ENCODE results near the gene DKC1. TPM values are rescaled to one million over a fixed set of nuclear protein-coding genes. Genes with fewer than 3 reads are reported as not detected.

DKC1 gene
- total and polyA plus RNA-seq, 2 of the 13 experiments (the other 11 are each of a cell fraction or from before 2014, with no cell fraction given), result 61.6 to 102 TPM

- no peak for TF ChIP-seq ATF5 (CRISPR knock-in tag; IDR thresholded peaks at IDR 0.05; ENCODE audit: low read depth)
- no peak for TF ChIP-seq ZNF746 (CRISPR knock-in tag; IDR thresholded peaks at IDR 0.05)
- TF ChIP-seq SAP130 (CRISPR knock-in tag; IDR thresholded peaks at IDR 0.05; ENCODE audit: low read depth), result peak; percentile 77
- TF ChIP-seq TFAP4 (IDR thresholded peaks at IDR 0.05; ENCODE audit: borderline replicate concordance, low read depth), result peak; percentile 81; the same call in 1 of the 2 replicates
- TF ChIP-seq ZNF556 (CRISPR knock-in tag; IDR thresholded peaks at IDR 0.05; ENCODE audit: borderline replicate concordance), result no peak
- peak; percentile 60; the same call in 1 of the 2 replicates for TF ChIP-seq DRAP1 (CRISPR knock-in tag; IDR thresholded peaks at IDR 0.05)
- no peak for TF ChIP-seq ISX (CRISPR knock-in tag; conservative IDR thresholded peaks at IDR 0.05)
- no peak for TF ChIP-seq ZKSCAN1 (IDR thresholded peaks at IDR 0.05; ENCODE audit: low read length)
- no peak for TF ChIP-seq ASH2L (IDR thresholded peaks at IDR 0.05; ENCODE audit: insufficient read length, low read depth, low read length)
- no peak for TF ChIP-seq ZBTB7B (CRISPR knock-in tag; IDR thresholded peaks at IDR 0.05)
- no peak for TF ChIP-seq ZFYVE20 (CRISPR knock-in tag; IDR thresholded peaks at IDR 0.05; ENCODE audit: borderline replicate concordance, low read depth)
- no peak; the same call in 1 of the 2 replicates for TF ChIP-seq KLF12 (CRISPR knock-in tag; IDR thresholded peaks at IDR 0.05; ENCODE audit: borderline replicate concordance)
- no peak for TF ChIP-seq MLX (CRISPR knock-in tag; IDR thresholded peaks at IDR 0.05)
- TF ChIP-seq SSRP1 (CRISPR knock-in tag; IDR thresholded peaks at IDR 0.05), result no peak
- TF ChIP-seq ZNF687 (CRISPR knock-in tag; IDR thresholded peaks at IDR 0.05), result peak; percentile 89
- no peak for TF ChIP-seq ZNF224 (CRISPR knock-in tag; IDR thresholded peaks at IDR 0.05)
- TF ChIP-seq ZBTB4 (CRISPR knock-in tag; IDR thresholded peaks at IDR 0.05; ENCODE audit: borderline replicate concordance), result no peak
- no peak for TF ChIP-seq RFXANK (CRISPR knock-in tag; IDR thresholded peaks at IDR 0.05)
- no peak for TF ChIP-seq CENPT (CRISPR knock-in tag; IDR thresholded peaks at IDR 0.05; ENCODE audit: low read depth)
- TF ChIP-seq NFE2L2 (IDR thresholded peaks at IDR 0.05; ENCODE audit: low read length), result no peak
- TF ChIP-seq RAD21 (CRISPR knock-in tag; IDR thresholded peaks at IDR 0.05), result no peak
These were observed at the start of gene DKC1 (continued) for GRCh38 chrX:154762537-154763296.

Data from HepG2 (cell line).